ENCODE measurements around the gene ERVFRD-1.
A peak's percentile ranks its signal among the peaks of the same experiment; 100 is the strongest.

Gene ERVFRD-1, protein sequence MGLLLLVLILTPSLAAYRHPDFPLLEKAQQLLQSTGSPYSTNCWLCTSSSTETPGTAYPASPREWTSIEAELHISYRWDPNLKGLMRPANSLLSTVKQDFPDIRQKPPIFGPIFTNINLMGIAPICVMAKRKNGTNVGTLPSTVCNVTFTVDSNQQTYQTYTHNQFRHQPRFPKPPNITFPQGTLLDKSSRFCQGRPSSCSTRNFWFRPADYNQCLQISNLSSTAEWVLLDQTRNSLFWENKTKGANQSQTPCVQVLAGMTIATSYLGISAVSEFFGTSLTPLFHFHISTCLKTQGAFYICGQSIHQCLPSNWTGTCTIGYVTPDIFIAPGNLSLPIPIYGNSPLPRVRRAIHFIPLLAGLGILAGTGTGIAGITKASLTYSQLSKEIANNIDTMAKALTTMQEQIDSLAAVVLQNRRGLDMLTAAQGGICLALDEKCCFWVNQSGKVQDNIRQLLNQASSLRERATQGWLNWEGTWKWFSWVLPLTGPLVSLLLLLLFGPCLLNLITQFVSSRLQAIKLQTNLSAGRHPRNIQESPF

DNA sequence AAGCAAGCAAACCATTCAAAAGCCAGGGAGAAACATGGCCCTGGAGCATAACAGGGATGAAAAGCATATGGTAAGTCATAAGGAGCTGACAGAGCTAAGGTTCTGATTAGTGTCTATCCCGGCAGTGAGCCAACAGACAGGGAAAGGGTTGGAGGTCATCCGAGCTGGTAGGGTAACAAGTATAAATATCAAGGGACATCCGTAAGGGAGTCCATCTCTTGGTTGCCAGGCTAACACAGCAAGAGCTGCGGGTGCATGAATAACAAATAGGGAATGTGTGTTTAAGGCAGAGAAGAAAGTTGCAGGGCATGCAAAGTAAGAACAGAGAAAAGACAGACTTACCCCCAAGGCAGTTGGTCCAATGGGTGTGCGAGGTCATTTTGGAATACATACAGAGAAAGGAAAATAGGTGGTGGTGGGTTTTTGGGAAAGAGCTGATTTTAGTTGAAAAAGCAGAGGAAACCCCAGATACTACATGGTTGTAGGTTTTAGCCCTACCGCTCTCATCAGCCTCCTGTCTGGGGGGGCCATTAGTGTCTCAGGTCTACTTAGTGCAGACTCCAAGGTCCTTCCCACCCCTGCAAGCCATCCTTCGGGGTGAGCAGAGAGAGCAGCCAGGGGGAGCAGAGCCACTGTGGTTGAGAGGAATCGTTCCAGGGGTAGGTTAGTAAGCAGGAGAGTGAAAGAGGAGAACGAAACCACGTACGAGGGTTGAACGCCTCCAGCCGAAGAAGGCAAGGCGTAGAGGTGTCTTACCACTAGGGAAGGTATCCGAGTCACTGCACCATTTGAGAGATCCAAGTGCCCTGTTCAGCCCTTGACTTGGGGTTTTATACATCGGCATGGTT is at the start of gene ERVFRD-1:
TSS of gene ERVFRD-1 (minus strand) at position 805 of the 848 bp plus-strand sequence. CDS start 6,415 bp downstream, outside the sequence.
- peak; percentile 28 for DNase-seq

DNA sequence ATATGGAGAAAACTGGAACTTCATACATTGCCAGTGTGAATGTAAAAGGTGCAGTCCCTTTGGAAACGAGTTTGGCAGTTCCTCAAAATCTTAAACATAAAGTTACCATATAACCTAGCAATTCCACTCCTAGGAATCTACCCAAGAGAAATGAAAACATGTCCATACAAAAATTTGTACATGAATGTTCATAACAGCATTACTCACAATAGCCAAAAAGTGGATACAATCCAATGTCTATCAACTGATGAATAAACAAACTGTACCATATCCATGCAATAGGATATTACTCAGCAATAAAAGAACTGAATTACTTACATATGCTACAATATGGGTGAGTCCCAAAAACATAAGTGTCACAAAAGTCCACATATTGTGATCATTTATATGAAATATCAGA is 48.7 kb upstream of the ERVFRD-1 start:
- DNase-seq = no peak

DNA sequence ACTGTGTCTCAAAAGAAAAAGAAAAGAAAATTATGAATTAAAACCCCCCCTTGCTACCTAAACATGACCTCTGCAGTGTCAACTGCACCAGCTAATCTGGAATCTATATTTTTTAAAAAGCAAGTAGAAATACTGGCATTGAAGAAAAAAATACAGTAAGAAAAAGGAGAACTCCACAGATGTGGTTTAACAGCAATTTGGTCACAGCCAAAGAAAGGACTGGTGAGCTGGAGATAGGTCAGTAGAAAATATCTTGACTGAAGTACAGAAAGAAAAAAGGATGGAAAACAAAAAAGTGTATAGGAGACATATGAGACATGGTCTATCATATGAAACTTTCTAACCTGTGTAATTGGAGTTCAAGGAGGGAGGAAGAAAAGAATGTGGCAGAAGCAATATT is 44.1 kb upstream of the ERVFRD-1 start:
- no peak for DNase-seq

DNA sequence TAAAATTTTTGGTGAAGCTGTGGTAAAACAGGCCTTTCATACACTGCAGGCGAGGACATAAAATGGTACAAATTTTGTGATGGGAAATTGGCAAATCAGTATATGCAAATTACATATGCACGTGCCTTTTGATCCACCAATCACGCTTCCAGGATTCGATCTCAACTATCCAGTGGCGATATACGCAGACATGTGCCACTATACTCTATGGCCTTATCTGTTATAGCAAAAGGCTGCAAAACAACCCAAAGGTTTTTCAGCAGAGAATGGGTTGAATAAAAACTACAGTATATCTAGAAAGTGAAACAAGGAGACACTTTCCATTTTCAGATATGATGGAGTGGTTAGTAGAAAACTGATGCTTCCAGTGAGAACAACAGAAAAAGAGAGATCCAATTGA is 41.9 kb upstream of the ERVFRD-1 start:
- DNase-seq = no peak

DNA sequence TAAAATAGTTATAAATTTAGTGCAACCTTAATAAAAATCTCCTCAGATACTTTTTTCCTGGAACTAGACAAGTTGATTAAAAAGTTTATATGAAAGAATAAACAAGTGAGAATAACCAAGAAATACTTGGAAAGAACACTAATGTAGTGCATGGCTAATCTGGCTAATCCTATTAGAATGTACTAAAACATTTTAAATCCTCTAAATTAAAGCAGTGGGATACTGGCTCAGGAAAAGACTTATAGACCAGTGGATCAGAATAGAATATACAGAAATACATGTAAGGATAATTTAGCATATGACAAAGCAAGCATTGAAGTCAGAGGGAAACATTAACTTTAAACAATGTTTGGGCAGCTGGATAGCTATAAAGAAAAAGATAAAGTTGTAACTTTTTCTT is 41.1 kb upstream of the ERVFRD-1 start:
- no peak for DNase-seq

DNA sequence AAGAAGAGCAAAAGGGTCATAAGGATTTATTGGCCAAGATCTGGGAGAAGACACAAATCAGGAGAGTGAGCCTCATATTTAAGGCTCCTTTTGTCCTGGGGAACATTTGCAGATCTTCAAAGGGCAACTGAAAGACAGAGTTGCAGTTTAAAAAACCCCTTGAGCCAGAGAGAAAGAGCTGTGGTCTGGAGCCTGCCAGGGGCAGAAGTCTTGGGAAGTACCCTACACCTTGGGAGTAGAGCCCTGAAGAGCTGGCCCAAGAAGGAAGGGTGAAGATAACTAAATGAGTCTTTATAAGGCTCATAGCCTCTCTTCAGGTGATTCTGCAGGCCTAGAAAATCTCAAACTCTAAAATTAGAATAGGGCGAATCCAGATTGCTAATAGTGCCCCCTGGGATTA is 40.0 kb upstream of the ERVFRD-1 start:
- DNase-seq = no peak

DNA sequence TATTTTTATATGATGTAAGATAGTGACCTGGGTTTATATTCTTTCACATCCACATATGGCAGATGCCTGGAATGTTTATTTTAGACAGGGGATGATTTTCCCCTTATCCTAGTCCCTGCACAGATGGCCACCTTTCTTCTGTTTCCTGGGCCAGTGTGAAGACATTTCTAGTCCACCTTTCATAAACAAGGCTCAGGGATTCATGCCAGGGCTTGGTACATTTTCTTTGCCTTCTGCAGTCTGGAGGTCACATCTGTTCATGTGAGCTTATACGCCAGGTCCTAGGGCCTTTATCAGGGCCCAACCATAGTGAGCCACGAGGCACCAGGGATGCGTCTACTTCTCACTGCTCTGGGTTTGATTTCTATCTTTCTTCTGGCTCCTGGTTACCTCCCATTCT is 38.0 kb upstream of the ERVFRD-1 start:
- DNase-seq = no peak

DNA sequence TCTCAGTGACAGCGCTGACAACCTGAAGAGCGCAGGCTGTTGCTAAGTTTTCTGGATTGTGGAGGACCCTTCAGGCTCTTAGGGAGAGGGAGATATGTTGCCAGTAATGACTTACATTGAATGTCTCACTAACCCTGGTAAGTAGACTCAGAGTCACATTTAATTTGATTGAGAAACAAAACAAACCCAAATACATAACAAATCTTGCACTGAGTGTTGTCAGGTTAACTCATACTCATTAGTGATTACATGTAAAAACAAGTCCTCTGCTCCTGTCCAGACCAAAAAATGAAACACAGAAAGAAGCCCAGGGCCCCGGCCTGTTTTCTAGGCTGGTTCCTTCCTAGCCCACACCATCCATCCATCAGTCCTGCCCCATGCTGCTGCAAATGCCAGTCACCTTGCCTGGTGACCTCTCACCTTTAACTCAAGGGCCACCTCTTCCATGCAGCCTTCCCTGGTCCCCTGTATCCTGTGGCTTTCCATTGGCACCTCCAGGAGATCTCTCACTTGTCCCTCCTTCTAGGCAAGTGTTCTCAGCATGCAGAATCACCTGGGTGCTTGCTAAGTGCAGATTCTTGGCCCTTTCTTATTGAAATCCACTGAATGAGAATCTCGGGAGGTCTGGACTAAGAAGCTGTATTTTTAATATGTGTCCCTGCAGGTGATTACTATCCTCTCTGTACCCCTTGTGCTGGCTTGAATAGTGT is 34.7 kb upstream of the ERVFRD-1 start:
- DNase-seq = no peak

DNA sequence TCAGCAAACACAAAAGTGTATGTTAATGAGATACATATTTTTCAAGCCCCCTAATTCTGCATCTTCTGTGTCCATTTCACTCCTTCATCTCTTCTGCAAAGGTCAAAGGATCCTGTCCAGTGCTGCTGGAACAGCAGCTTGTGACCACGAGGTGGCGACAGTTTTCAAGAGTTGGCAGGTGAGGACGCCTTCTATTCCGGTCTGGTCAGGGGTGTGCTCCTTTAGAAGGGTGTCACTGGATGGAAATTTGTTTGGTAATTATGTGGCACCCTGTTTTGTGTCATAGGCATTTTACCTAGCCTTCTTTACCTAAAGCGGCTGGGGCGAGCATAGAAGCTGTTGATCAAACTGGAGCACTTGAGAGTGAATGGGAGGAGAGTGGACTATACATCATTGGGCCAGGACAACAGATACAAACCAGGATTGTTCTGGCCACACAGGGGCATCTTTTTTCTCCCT is 32.9 kb upstream of the ERVFRD-1 start:
- peak; percentile 84 for DNase-seq

DNA sequence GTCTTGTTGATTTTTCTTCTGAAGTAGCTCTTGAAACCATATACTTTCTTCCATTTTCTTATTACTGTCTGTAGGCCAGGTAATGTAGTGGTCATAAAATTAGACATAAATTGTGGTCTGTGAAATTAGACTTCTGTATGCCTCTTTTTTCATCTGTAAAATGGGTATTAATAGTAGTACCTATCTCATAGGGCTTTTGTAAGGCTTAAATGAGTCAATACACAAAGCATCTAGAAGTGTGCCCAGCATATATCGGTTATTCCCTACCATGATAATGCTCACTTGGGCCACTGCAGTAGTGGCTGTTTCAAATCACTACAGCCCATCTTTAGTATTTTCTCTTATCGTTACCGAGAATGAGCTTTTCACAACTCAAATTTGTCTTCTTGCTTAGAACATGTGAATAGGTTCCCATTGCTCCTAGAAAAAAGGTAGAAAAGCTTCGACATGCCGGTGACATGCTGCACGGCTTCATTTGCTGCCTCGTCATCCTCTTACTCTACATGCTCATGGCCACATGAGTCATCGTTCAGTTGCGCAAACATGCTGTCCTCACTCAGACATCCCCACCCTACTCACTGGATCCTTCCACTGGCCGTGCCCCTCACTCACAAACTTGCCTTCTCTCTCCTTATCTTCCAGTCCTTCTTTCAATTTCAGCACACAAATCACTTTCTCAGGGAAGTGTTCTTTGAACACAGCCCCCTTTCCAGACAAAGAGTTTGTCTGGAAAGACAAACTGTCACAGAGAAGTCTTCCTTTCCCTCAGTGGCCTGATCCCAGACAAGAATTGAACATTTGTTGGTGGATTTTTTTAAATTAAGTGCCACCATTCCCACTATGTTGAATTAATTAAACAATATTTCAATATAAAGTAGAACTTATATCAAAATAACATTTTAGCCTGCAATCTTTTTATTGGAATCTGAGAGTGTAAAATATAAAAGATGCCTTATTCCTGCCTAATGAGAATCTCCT is 32.2 kb upstream of the ERVFRD-1 start:
- peak; percentile 35 for DNase-seq

DNA sequence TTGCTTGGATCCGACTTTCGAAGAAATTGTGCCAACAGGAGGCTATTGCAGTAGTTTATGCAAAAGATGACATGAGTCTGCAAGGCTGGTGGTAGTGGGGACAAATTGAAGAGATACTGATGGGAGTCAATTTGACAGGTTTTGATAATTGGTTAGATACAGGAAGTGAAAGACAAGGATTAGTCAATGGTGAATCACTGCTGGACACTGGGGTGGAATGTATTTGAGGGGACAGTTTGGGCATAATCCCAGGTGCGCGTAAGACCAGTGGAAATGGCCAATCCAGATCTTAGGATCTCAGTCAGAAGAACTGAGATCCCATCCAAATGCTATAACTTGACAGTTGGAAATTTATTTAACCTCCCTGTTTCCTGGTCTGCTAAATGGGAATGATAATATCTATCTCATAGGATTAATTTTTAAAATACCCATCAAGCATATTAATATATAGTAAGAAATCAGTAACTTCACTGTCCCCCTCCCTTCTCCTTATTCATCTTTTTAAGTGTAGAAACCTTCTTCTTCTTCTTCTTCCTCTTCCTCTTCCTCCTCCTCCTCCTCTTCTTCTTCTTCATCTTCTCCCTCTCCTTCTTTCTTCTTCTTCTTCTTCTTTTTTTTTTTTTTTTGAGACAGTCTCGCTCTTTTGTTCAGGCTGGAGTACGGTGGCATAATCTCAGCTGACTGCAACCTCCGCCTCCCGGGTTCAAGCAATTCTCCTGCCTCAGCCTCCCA is 30.9 kb upstream of the ERVFRD-1 start:
- no peak for DNase-seq

DNA sequence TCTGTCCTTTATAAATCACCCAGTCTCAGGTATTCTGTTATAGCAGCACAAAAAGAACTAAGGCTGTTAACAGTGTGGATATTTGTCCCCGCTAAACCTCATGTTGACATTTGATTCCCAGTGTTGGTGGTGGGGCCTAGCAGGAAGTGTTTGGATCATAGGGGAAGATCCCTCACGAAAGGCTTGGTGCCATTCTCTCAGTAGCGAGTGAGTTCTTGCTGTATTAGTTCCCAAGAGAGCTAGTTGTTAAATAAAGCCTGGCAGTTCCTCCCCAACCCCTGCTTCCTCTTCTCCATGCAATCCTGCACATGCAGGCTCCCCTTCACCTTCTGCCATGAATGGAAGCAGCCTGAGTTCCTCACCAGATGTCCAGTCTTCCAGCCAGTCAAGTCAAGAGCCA is 29.8 kb upstream of the ERVFRD-1 start:
- no peak for DNase-seq

DNA sequence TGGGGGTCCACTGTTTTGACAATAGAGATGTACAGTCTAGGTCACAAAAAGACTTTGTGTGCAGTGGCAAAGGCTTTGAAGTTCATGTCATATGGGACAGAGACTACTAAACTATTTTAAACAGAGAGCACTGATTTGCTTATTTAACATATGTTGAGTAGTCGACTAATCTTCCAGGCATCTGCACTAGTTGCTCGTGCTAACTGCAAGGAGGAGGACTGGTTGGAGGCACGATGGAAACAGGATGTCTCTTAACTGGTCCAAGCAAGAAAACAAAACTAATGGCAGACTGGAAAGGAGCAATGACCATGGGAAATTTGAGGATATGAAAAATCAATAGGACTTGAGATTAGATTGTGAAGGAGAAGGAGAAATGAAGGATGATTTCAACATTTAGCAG is 28.5 kb upstream of the ERVFRD-1 start:
- no peak for DNase-seq

DNA sequence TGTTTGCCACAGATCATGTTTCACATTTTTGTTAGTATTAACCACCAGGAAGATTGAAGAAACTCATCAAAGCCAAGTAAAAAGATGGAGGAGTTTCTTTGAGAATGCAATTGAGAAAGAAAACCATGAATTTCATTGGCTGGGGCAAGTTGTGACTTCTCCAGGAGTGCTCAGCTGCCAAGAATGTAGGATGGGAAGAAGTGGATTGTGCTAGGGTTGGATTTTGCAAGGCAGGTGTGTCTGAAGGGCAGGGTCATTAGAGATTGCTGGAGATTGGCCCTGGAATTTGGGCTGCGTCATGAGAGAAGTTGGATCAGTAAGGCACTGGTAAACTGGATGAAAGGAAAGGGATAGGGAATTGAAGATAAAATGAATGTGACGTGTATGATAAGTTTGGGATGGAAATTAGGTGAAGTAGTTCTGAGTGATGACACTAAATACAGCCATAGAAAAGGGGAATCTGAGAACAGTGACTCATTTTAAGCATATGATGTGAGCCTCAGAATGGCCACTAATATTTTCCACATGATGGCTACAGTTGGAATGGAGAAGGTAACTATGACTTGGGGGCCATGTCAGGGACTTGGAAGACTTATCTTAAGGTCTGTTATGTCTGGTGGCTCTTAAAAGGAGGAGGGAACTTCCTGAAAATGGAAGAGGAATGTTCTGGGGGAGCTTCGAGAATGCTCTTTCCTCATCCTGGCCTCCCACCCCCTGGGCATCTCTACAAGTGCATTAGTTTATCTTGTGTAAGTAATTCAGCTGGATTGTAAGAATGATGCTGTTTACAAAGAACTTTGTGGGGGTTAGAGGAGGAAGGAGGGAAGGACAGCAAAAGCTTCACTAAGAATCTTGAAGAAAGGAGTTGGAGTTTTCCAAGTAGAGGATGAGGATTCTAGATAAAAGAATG is 27.8 kb upstream of the ERVFRD-1 start:
- no peak for DNase-seq

DNA sequence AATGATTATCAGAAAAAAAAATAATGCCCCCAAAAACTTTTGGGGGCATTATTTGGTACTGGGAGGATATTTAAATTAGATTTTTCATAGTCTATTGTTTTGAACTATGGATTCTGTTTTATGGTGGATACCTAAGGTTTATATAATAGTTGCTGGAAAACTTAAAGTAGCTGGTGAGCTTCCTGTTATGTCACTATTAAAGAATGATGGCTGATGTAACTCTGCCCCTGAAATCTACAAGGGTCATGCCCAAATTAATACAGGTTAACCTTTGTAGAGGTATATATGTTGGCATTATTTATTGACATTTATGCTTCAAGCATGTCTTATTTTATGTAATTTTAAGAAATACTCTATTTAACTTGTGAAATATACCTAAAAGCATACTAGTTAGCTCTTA is 25.3 kb upstream of the ERVFRD-1 start:
- DNase-seq = no peak

DNA sequence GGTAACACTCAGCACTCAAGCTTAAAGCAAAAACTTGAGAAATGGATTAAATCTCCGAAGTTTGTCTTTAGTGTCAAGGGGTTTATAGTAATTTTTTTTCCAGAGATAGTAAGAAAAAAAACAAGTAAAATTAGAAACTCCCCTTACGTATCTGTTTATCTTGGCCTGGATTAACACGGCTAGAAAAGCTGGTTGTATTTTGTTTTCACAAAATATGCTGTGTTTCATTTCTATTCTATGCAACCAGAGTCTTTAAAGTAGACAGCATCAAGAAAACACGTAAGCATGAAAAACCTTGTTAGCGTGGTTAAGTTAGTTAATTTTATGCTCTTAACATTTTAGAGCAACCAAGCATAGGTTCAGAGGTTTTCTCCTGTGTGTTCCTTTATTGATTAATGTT is 21.8 kb upstream of the ERVFRD-1 start:
- DNase-seq = no peak

DNA sequence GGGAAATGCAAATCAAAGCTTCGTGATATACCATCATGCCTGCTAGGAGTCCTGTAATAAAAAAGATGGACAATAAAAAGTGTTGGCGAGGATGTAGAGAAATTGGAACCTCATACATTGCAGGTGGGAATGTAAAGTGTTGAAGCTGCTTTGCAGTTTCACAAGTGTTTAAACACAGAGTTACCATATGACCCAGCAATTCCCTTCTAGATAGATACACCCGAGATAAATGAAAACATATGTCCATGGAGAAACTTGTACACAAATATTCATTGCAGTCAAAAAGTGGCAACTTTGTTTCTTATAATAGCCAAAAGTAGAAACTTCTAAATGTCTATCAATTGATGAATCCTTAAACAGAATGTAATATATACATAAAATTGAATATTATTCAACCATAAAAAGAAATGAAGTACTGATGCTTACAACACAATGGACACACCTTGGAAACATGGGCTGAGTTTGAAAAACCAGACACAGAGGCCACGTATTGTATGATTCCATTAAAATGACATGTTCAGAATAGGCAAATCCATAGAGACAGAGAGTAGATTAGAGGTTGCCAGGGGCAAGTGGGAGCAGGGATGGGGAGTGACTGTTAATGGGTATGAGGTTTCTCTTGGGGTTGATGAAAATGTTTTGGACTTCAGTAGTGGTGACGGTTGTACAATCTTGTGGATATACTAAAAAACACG is 20.8 kb upstream of the ERVFRD-1 start:
- no peak for DNase-seq

DNA sequence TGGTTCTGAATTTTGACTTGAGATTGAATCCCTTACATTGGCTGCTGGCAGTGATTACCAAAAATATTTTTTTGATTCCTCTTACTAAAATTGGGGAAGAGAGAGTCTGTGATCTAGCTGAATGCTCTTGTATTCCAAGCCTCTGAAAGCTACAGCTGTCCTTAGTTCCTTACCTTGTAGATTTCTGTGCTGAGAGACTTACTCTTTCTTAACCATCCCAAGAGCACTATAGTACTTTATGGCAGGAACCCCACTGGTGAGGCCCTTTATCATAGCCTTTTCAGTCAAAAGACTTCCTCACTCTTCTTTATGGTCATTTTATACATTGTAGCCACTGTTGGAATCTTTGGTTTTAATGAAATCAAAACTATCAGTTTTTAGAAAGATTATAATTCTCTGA is 19.1 kb upstream of the ERVFRD-1 start:
- no peak for DNase-seq

DNA sequence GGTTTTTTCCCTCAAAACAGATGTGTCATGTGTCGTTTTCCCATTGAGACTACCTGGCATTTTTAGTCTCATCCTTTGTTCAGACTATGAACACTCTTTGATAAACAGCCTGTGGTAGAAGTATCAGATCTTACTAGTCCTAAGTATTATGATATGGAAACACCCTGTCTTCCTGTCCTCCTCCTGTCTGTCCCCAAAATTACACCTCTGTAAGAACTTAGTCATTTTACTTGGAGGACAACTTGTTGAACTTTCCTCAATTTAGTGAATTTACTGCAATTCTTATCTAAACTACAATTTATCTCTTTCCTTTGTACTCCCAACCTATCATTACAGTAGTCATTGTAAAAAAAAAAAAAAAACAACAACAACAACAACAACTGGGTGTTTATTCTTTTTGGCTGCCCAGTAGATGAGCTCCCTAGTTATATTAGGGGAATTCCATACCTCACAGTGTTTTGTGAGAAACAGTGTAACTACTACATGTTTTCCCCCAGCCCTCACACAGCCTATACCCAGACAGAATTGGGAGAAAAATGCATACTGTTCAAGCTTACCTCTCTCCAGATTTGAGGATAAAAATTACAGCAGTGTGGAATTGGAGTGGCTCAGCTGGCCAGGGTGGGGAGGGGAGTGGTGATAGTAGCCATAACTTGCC is 18.5 kb upstream of the ERVFRD-1 start:
- no peak for DNase-seq

All from activated CD4-positive, alpha-beta T cell treated with anti-CD3 and anti-CD28 coated beads for 48 hours (primary cell).